Osteocyte (in vitro differentiated cells): Measurements from ENCODE around the gene PADI3. TPM values are rescaled to one million over a fixed set of nuclear protein-coding genes. Genes with fewer than 3 reads are reported as not detected.

Experiments
- DNase-seq: peaks from one replicate; pipeline ENCODE4 v3.0.0; 2021; ENCODE audit warnings: mixed read lengths; ENCODE audit not compliant: unreplicated experiment; ENCODE audit errors: extremely low spot score
- H3K27ac Mint-ChIP-seq: one replicate; pipeline ENCODE4 v1.8.0; 2021; ENCODE audit warnings: mild to moderate bottlenecking, mixed read lengths; ENCODE audit not compliant: unreplicated experiment
- H3K27me3 Mint-ChIP-seq: one replicate; pipeline ENCODE4 v1.8.0; 2021; ENCODE audit warnings: mixed read lengths; ENCODE audit not compliant: unreplicated experiment
- H3K36me3 Mint-ChIP-seq: one replicate; pipeline ENCODE4 v1.8.0; 2021; ENCODE audit warnings: mixed read lengths; ENCODE audit not compliant: unreplicated experiment
- H3K4me1 Mint-ChIP-seq: one replicate; pipeline ENCODE4 v1.8.0; 2021; ENCODE audit warnings: mixed read lengths; ENCODE audit not compliant: unreplicated experiment
- H3K4me3 Mint-ChIP-seq: one replicate; pipeline ENCODE4 v1.8.0; 2021; ENCODE audit warnings: mild to moderate bottlenecking, moderate library complexity, mixed read lengths; ENCODE audit not compliant: unreplicated experiment
- H3K9me3 Mint-ChIP-seq: one replicate; pipeline ENCODE4 v1.8.0; 2021; ENCODE audit warnings: mixed read lengths; ENCODE audit not compliant: unreplicated experiment
- CTCF ChIP-seq: fragments of 200-600 bp; sonication (generic); IDR thresholded peaks from 2 replicates; pipeline ENCODE4 v1.5.0; 2021; ENCODE audit warnings: antibody characterized with exemption, mild to moderate bottlenecking, moderate library complexity
- total RNA-seq: library from RNA; stranded (reverse); gene quantifications from 2 replicates; pipeline ENCODE4 v1.2.1, GENCODE V29; 2021

PADI3 gene
- total RNA-seq, 1 donor from 2014 or later, result 0.73 TPM

DNA sequence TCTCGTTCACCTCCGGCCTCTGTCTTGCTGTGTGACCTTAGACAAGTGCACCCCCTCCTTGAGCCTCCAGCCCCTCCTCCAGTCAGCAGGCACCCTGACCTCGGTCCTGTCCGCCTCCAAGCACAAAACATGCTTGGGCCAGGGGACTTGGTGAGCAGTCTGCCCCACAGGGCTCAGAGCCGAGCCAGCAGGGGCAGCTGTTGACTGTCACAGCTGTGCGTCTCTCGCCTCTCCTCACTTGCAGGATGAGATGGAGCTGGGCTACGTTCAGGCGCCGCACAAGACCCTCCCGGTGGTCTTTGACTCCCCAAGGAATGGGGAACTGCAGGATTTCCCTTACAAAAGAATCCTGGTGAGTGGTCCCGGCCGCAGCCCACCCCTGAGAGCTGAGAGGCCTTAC, 24.2 kb downstream of the PADI3 start:
- H3K27me3 Mint-ChIP-seq, result no peaks in the 10 kb centered on the region
- H3K36me3 Mint-ChIP-seq, result no peaks in the 10 kb centered on the region
- no peak overlapping the region for H3K27ac Mint-ChIP-seq
- no peak for DNase-seq
- no peak overlapping the region for H3K4me3 Mint-ChIP-seq
- H3K4me1 Mint-ChIP-seq, result peaks cover 6% of the 10 kb centered on the region
- no peaks in the 10 kb centered on the region for H3K9me3 Mint-ChIP-seq
- TF ChIP-seq CTCF, result no peak

GRCh38 chr1:17274186-17275170, 25.6 kb downstream of the PADI3 start:
- peaks cover 18% of the 10 kb centered on the region for H3K4me1 Mint-ChIP-seq
- no peaks in the 10 kb centered on the region for H3K9me3 Mint-ChIP-seq
- DNase-seq, result no peak
- no peaks in the 10 kb centered on the region for H3K36me3 Mint-ChIP-seq
- peak; percentile 67 for TF ChIP-seq CTCF
- H3K27me3 Mint-ChIP-seq, result no peaks in the 10 kb centered on the region
- no peak overlapping the region for H3K27ac Mint-ChIP-seq
- H3K4me3 Mint-ChIP-seq, result no peak overlapping the region

- H3K4me1 Mint-ChIP-seq, result peaks cover 21% of the 10 kb centered on the region
- no peaks in the 10 kb centered on the region for H3K9me3 Mint-ChIP-seq
- no peaks in the 10 kb centered on the region for H3K36me3 Mint-ChIP-seq
- no peak overlapping the region for H3K4me3 Mint-ChIP-seq
- no peak for DNase-seq
- no peaks in the 10 kb centered on the region for H3K27me3 Mint-ChIP-seq
- no peak for TF ChIP-seq CTCF
- no peak overlapping the region for H3K27ac Mint-ChIP-seq
These were observed 27.7 kb downstream of the PADI3 start for GRCh38 chr1:17276568-17276967.

- no peak for TF ChIP-seq CTCF
- Mint-ChIP-seq H3K36me3 (no peaks in the 10 kb centered on the region), H3K27me3 (no peaks in the 10 kb centered on the region), H3K27ac (no peak overlapping the region), H3K4me3 (no peak overlapping the region), H3K4me1 (peaks cover 21% of the 10 kb centered on the region), H3K9me3 (no peaks in the 10 kb centered on the region)
- no peak for DNase-seq
These were observed 28.7 kb downstream of the PADI3 start for GRCh38 chr1:17277511-17278159.
